Mesenchymal stem cell (in vitro differentiated cells and primary cell): ENCODE data around the gene IGFL3.
A peak's percentile ranks its signal among the peaks of the same experiment; 100 is the strongest.

Experiments used
- DNase-seq: peaks from one replicate; pipeline ENCODE4 v3.0.0-alpha.2; 2013
- H2AFZ ChIP-seq: one replicate; pipeline ENCODE4 v1.6.1; 2013; ENCODE audit warnings: low read depth, mild to moderate bottlenecking, control low read depth, inconsistent platforms, low read length, moderate library complexity
- H2AK5ac ChIP-seq: 2 replicates; pipeline ENCODE4 v1.6.1; 2013; ENCODE audit warnings: low read length, moderate library complexity, mild to moderate bottlenecking, inconsistent platforms; ENCODE audit not compliant: severe bottlenecking
- H2BK120ac ChIP-seq: one replicate; pipeline ENCODE4 v1.6.1; 2013; ENCODE audit warnings: low read depth, mild to moderate bottlenecking, inconsistent platforms, low read length, moderate library complexity
- H2BK12ac ChIP-seq, 2 experiments: one replicate each; pipeline ENCODE4 v1.6.1; 2013; ENCODE audit warnings: inconsistent platforms in 2 of 2, low read length in 2 of 2, mild to moderate bottlenecking in 2 of 2, moderate library complexity in 2 of 2, control low read depth in 1 of 2
- H2BK15ac ChIP-seq: one replicate; pipeline ENCODE4 v1.6.1; 2013; ENCODE audit warnings: mild to moderate bottlenecking, low read depth, inconsistent platforms; ENCODE audit not compliant: poor library complexity, severe bottlenecking
- H2BK5ac ChIP-seq: 2 replicates; pipeline ENCODE4 v1.6.1; 2013; ENCODE audit warnings: low read depth, mild to moderate bottlenecking, low read length, control low read depth, inconsistent platforms; ENCODE audit not compliant: poor library complexity, severe bottlenecking
- H3K14ac ChIP-seq, 2 experiments: one replicate each; pipeline ENCODE4 v1.6.1; 2013; ENCODE audit warnings: inconsistent platforms in 2 of 2, low read length in 2 of 2, control low read depth in 1 of 2, mild to moderate bottlenecking in 1 of 2, moderate library complexity in 1 of 2
- H3K18ac ChIP-seq, 2 experiments: one replicate each; pipeline ENCODE4 v1.6.1; 2013; ENCODE audit warnings: inconsistent platforms in 2 of 2, low read length in 2 of 2, control low read depth in 1 of 2, low read depth in 1 of 2, mild to moderate bottlenecking in 1 of 2
- H3K23ac ChIP-seq, 2 experiments: one replicate each; pipeline ENCODE4 v1.6.1; 2013; ENCODE audit warnings: inconsistent platforms in 2 of 2, low read length in 2 of 2, mild to moderate bottlenecking in 2 of 2, moderate library complexity in 2 of 2, control low read depth in 1 of 2
- H3K27ac ChIP-seq: 2 replicates; pipeline ENCODE4 v1.5.1; 2013; ENCODE audit warnings: mild to moderate bottlenecking, moderate library complexity, low read length, control low read depth, inconsistent platforms; ENCODE audit not compliant: poor library complexity, severe bottlenecking
- H3K27me3 ChIP-seq, 2 experiments: 2 replicates each; pipeline versions ENCODE4 v1.6.1 to v1.7.0; 2013; ENCODE audit warnings: low read length in 2 of 2, mild to moderate bottlenecking in 2 of 2, moderate library complexity in 2 of 2, control low read depth in 1 of 2, inconsistent platforms in 1 of 2; ENCODE audit not compliant: control insufficient read depth in 1 of 2, insufficient read depth in 1 of 2
- H3K36me3 ChIP-seq, 2 experiments: 2 replicates each; pipeline versions ENCODE4 v1.6.1 to v1.7.0; 2013; ENCODE audit warnings: low read length in 2 of 2, control low read depth in 1 of 2, inconsistent platforms in 1 of 2, low read depth in 1 of 2, mild to moderate bottlenecking in 1 of 2; ENCODE audit not compliant: insufficient read depth in 2 of 2, control insufficient read depth in 1 of 2
- H3K4ac ChIP-seq, 2 experiments: one replicate each; pipeline ENCODE4 v1.6.1; 2013; ENCODE audit warnings: inconsistent platforms in 2 of 2, low read length in 2 of 2, mild to moderate bottlenecking in 2 of 2, moderate library complexity in 2 of 2, control low read depth in 1 of 2, low read depth in 1 of 2
- H3K4me1 ChIP-seq: 2 replicates; pipeline ENCODE4 v1.6.1; 2013; ENCODE audit warnings: low read depth, low read length, control low read depth; ENCODE audit not compliant: control insufficient read depth, insufficient read depth
- H3K4me2 ChIP-seq: 2 replicates; pipeline ENCODE4 v1.6.1; 2013; ENCODE audit warnings: low read length, mild to moderate bottlenecking, inconsistent platforms; ENCODE audit not compliant: poor library complexity, severe bottlenecking
- H3K4me3 ChIP-seq, 2 experiments: 2 replicates each; pipeline versions ENCODE4 v1.5.1 to v1.7.0; 2013; ENCODE audit warnings: low read length in 2 of 2, mild to moderate bottlenecking in 2 of 2, control low read depth in 1 of 2, low read depth in 1 of 2; ENCODE audit not compliant: insufficient read depth in 1 of 2
- H3K79me1 ChIP-seq: replicated peaks from 2 replicates; pipeline ENCODE4 v1.6.1; 2013; ENCODE audit warnings: mild to moderate bottlenecking, control low read depth, low read length, inconsistent platforms; ENCODE audit not compliant: poor library complexity, severe bottlenecking
- H3K9ac ChIP-seq: 2 replicates; pipeline ENCODE4 v1.7.0; 2013; ENCODE audit warnings: mild to moderate bottlenecking, low read length, moderate library complexity
- H3K9me3 ChIP-seq: 2 replicates; pipeline ENCODE4 v1.7.0; 2013; ENCODE audit warnings: mild to moderate bottlenecking, low read length; ENCODE audit not compliant: control insufficient read depth
- H4K8ac ChIP-seq: one replicate; pipeline ENCODE4 v1.6.1; 2013; ENCODE audit warnings: inconsistent platforms, mild to moderate bottlenecking, low read length, moderate library complexity
- H4K91ac ChIP-seq: one replicate; pipeline ENCODE4 v1.6.1; 2013; ENCODE audit warnings: mild to moderate bottlenecking, low read length, inconsistent platforms
- WGBS: methylation state at CpG from one replicate; pipeline ENCODE4 v1.1.7; 2013; ENCODE audit warnings: mixed read lengths; 5-methylcytosine and 5-hydroxymethylcytosine counted together

The IGFL3 gene

GRCh38 chr19:46082728-46083050 lies 41.8 kb downstream of the IGFL3 start:
- Histone ChIP-seq H3K14ac (no peak overlapping the region), H3K9ac (no peak overlapping the region), H3K27ac (no peak overlapping the region), H2BK12ac (no peak overlapping the region), H4K91ac (no peak overlapping the region), H3K4me1 (peaks cover 14% of the 10 kb centered on the region), H3K4ac (no peak overlapping the region), H2AFZ (no peak overlapping the region), H4K8ac (no peak overlapping the region), H3K23ac (no peak overlapping the region), H2BK5ac (no peak overlapping the region), H3K4me2 (no peak overlapping the region), H3K27me3 (peaks cover 3 to 66% of the 10 kb centered on the region in 2 experiments), H2AK5ac (peak overlapping the region; percentile 66), H3K79me1 (no peaks in the 10 kb centered on the region), H2BK120ac (no peak overlapping the region), H3K4me3 (no peak overlapping the region), H3K9me3 (peaks cover 39% of the 10 kb centered on the region), H2BK15ac (no peak overlapping the region), H3K36me3 (no peaks in the 10 kb centered on the region), H3K18ac (no peak overlapping the region)
- 39% methylated on average over 1 of the region's 2 CpGs for WGBS
- no peak for DNase-seq

DNA sequence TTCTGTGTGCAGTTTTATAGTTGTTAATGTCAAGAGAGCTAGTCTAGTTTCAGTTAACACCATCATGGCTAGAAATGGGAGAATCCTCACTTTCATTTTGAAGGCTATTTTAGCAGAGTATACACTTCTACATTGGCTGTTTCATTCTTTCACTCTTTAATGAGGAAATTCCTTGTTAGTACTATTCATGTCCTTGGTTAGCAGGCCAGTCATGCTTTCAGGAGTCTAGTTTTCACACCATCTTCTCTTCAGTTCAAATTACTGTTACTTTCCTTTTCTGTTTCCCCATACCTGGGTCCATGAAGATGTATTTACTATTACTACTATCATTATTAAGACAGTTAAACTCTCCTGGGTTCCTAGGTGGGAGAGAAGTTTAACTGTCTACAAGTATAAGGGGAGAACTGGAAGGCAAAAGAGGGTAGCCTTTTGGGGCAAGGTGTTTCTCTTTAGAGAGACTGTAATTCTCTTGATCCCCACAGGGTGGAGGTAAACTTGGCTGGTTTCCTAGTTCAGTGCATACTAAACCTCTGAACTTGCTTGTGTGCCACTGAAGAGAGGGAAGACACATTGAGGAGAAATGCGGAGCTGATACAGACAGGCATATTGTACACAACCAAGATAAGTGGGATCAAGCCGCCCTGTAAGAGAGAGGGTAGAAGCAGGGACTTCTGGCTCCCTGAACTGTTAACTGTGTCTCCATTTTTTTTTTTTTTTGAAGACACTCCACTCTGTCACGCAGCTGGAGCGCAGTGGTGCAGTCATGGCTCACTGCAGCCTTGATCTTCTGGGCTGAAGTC lies 42.4 kb downstream of the IGFL3 start:
- peak overlapping the region; percentile 99 for H3K27ac ChIP-seq
- H3K4me3 ChIP-seq, result no peak overlapping the region
- no peaks in the 10 kb centered on the region for H3K36me3 ChIP-seq
- H2AFZ ChIP-seq, result no peak overlapping the region
- peaks cover 15% of the 10 kb centered on the region for H3K4me1 ChIP-seq
- H4K8ac ChIP-seq, result no peak overlapping the region
- H3K9me3 ChIP-seq, result peaks cover 34% of the 10 kb centered on the region
- no peak overlapping the region for H3K14ac ChIP-seq
- DNase-seq, result peak; percentile 72
- H2AK5ac ChIP-seq, result peak overlapping the region; percentile 100
- H2BK15ac ChIP-seq, result no peak overlapping the region
- H2BK5ac ChIP-seq, result peak overlapping the region; percentile 84
- H2BK12ac ChIP-seq, result no peak overlapping the region
- H3K27me3 ChIP-seq, result peaks cover 2 to 64% of the 10 kb centered on the region in 2 experiments
- no peak overlapping the region for H2BK120ac ChIP-seq
- WGBS, result 51% methylated on average over 4 of the region's 4 CpGs
- H3K79me1 ChIP-seq, result no peaks in the 10 kb centered on the region
- H3K4me2 ChIP-seq, result no peak overlapping the region
- no peak overlapping the region for H3K23ac ChIP-seq
- no peak overlapping the region for H3K18ac ChIP-seq
- no peak overlapping the region for H4K91ac ChIP-seq
- no peak overlapping the region for H3K9ac ChIP-seq
- no peak overlapping the region for H3K4ac ChIP-seq

DNA sequence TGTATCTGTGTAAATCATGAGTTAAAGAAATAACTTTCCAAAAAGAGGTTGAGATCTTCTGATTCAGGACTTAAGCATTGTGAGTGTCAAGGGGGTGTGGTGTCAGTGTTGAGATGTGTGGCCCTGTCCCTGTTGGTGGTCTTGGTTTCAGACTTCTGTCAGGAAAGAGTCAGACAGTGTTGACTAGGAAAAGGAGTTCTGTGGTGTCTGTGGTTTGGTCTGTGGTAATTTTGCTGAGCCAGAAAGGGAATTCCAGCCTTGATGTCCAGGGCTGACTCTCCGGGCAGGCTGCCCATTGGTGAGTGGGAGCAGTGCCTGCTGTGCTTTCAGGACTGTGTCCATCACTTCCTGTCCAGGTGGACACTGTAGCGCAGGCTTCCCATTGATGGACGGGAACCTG lies 43.9 kb downstream of the IGFL3 start:
- Histone ChIP-seq H2BK15ac (no peak overlapping the region), H3K36me3 (no peaks in the 10 kb centered on the region), H2BK120ac (no peak overlapping the region), H3K18ac (peak overlapping the region in 1 of 2 experiments; percentile 56), H3K4me2 (no peak overlapping the region), H4K8ac (no peak overlapping the region), H2AFZ (no peak overlapping the region), H3K79me1 (no peaks in the 10 kb centered on the region), H3K4me1 (peaks cover 18% of the 10 kb centered on the region), H3K14ac (no peak overlapping the region), H3K27ac (peak overlapping the region; percentile 99), H2BK5ac (no peak overlapping the region), H4K91ac (no peak overlapping the region), H3K4ac (peak overlapping the region in 1 of 2 experiments; percentile 12), H3K9me3 (peaks cover 18% of the 10 kb centered on the region), H3K23ac (no peak overlapping the region), H2BK12ac (peak overlapping the region in 1 of 2 experiments; percentile 54), H2AK5ac (no peak overlapping the region), H3K9ac (no peak overlapping the region), H3K27me3 (peaks cover 10 to 74% of the 10 kb centered on the region in 2 experiments), H3K4me3 (no peak overlapping the region)
- WGBS, result 53% methylated on average over 3 of the region's 3 CpGs
- DNase-seq, result peak; percentile 87

GRCh38 chr19:46079576-46079975 lies 44.9 kb downstream of the IGFL3 start:
- Histone ChIP-seq H2AK5ac (peak overlapping the region; percentile 98), H3K4me1 (peaks cover 18% of the 10 kb centered on the region), H2BK12ac (no peak overlapping the region), H3K9ac (no peak overlapping the region), H3K79me1 (no peaks in the 10 kb centered on the region), H2BK5ac (peak overlapping the region; percentile 97), H2BK15ac (no peak overlapping the region), H3K4me2 (no peak overlapping the region), H3K27me3 (peaks cover 13 to 77% of the 10 kb centered on the region in 2 experiments), H4K8ac (no peak overlapping the region), H3K4me3 (peak overlapping the region in 1 of 2 experiments; percentile 54), H3K18ac (no peak overlapping the region), H3K4ac (no peak overlapping the region), H2BK120ac (no peak overlapping the region), H3K36me3 (no peaks in the 10 kb centered on the region), H4K91ac (no peak overlapping the region), H2AFZ (no peak overlapping the region), H3K23ac (no peak overlapping the region), H3K14ac (no peak overlapping the region), H3K27ac (peak overlapping the region; percentile 97), H3K9me3 (peaks cover 9% of the 10 kb centered on the region)
- no peak for DNase-seq
- 97% methylated on average over 7 of the region's 7 CpGs for WGBS
